GM12878 (cell line): ENCODE results near the gene YBX1. TPM values are rescaled to one million over a fixed set of nuclear protein-coding genes. Genes with fewer than 3 reads are reported as not detected.
A peak's percentile ranks its signal among the peaks of the same experiment; 100 is the strongest.

Experiments
- BHLHE40 ChIP-seq, 2 experiments: fragments of 450-650 bp in 1 of 2; IDR thresholded peaks; 2 replicates each; pipeline ENCODE4 v1.6.1; 2011 to 2017; ENCODE audit warnings: low read depth in 2 of 2, borderline replicate concordance in 1 of 2, improper control_type of control experiment in 1 of 2, low read length in 1 of 2, mild to moderate bottlenecking in 1 of 2
- CREM ChIP-seq: IDR thresholded peaks from 2 replicates; pipeline ENCODE4 v1.6.1; 2014; ENCODE audit warnings: antibody characterized with exemption, low read depth
- DPF2 ChIP-seq: fragments of 450-650 bp; IDR thresholded peaks from 2 replicates; pipeline ENCODE4 v1.6.1; 2017; ENCODE audit warnings: mild to moderate bottlenecking
- E2F4 ChIP-seq: IDR thresholded peaks from 2 replicates; pipeline ENCODE4 v1.6.1; 2012; ENCODE audit warnings: low read depth, low read length, improper control_type of control experiment
- GATAD2B ChIP-seq: fragments of 450-650 bp; conservative IDR thresholded peaks from 2 replicates; pipeline ENCODE4 v1.6.1; 2017; ENCODE audit warnings: low read depth, mild to moderate bottlenecking, moderate library complexity
- HSF1 ChIP-seq: fragments of 150-350 bp; IDR thresholded peaks from 2 replicates; pipeline ENCODE4 v1.6.1; 2014; ENCODE audit warnings: mild to moderate bottlenecking, low read depth, low read length
- KDM1A ChIP-seq: fragments of 200-600 bp; sonication (generic); IDR thresholded peaks from 2 replicates; pipeline ENCODE4 v1.6.1; 2016; ENCODE audit warnings: borderline replicate concordance
- NFIC ChIP-seq: IDR thresholded peaks from 2 replicates; pipeline ENCODE4 v1.6.1; 2012; ENCODE audit warnings: low read depth, mild to moderate bottlenecking, inconsistent platforms, low read length, moderate library complexity
- NFXL1 ChIP-seq: fragments of 450-650 bp; IDR thresholded peaks from 2 replicates; pipeline ENCODE4 v1.6.1; 2017; ENCODE audit warnings: antibody characterized with exemption, mild to moderate bottlenecking, borderline replicate concordance
- NR2C2 ChIP-seq: IDR thresholded peaks from 2 replicates; pipeline ENCODE4 v1.6.1; 2011; ENCODE audit warnings: borderline replicate concordance, low read depth; ENCODE audit not compliant: control insufficient read depth, insufficient read length
- NR2F1 ChIP-seq: fragments of 450-650 bp; conservative IDR thresholded peaks from 2 replicates; pipeline ENCODE4 v1.6.1; 2017; ENCODE audit warnings: mild to moderate bottlenecking
- PBX3 ChIP-seq: IDR thresholded peaks from 2 replicates; pipeline ENCODE4 v1.6.1; 2011; ENCODE audit warnings: mild to moderate bottlenecking, low read depth, low read length, moderate library complexity; ENCODE audit not compliant: insufficient replicate concordance
- POU2F2 ChIP-seq: IDR thresholded peaks from 3 replicates; pipeline ENCODE4 v1.6.1; 2011; ENCODE audit warnings: low read depth, mild to moderate bottlenecking, low read length, borderline replicate concordance
- RB1 ChIP-seq: fragments of 450-650 bp; formaldehyde crosslinking; IDR thresholded peaks from 2 replicates; pipeline ENCODE4 v1.6.1; 2017; ENCODE audit warnings: mild to moderate bottlenecking, borderline replicate concordance
- RBBP5 ChIP-seq: fragments of 200-600 bp; sonication (generic); conservative IDR thresholded peaks from 2 replicates; pipeline ENCODE4 v1.6.1; 2016
- RFX5 ChIP-seq: IDR thresholded peaks from 2 replicates; pipeline ENCODE4 v1.6.1; 2011; ENCODE audit warnings: low read depth, low read length, improper control_type of control experiment
- SIX5 ChIP-seq: IDR thresholded peaks from 2 replicates; pipeline ENCODE4 v1.6.1; 2011; ENCODE audit warnings: mild to moderate bottlenecking, low read depth, low read length, moderate library complexity; ENCODE audit not compliant: severe bottlenecking
- SMARCA5 ChIP-seq: fragments of 450-650 bp; IDR thresholded peaks from 2 replicates; pipeline ENCODE4 v1.6.1; 2017; ENCODE audit warnings: mild to moderate bottlenecking
- SP1 ChIP-seq: IDR thresholded peaks from one replicate; pipeline ENCODE4 v1.6.1; 2011; ENCODE audit warnings: low read depth, low read length
- SREBF1 ChIP-seq: IDR thresholded peaks from 2 replicates; pipeline ENCODE4 v1.6.1; 2012; ENCODE audit warnings: mild to moderate bottlenecking, low read length
- TAF1 ChIP-seq: IDR thresholded peaks from 2 replicates; pipeline ENCODE4 v1.6.1; 2011; ENCODE audit warnings: mild to moderate bottlenecking, low read depth, low read length, borderline replicate concordance
- polyA plus RNA-seq, 11 experiments: library from polyadenylated mRNA; depleted of rRNA in 4 of 11; unstranded in 6 of 11; stranded (reverse) in 5 of 11; fragments of >200 nt; fragmentation: Nextera tagmentation in 4 of 11; fragmentation: Illumina TruSeq in 1 of 11; extraction: Ambion mirVana in 4 of 11; extraction: Trizol in 1 of 11; gene quantifications; 1 replicate in 1 of 11; 2 replicates in 10 of 11; pipeline versions ENCODE4 v1.2.1 to v1.2.3, GENCODE V29; 2011 to 2016; ENCODE audit warnings: inconsistent platforms in 2 of 11, missing spikeins in 2 of 11, low read depth in 1 of 11
- total RNA-seq, 4 experiments: library from RNA; depleted of rRNA in 3 of 4; stranded (reverse); fragments of >200 nt in 3 of 4; fragmentation: Illumina TruSeq in 1 of 4; extraction: Trizol in 1 of 4; gene quantifications; 2 replicates each; pipeline versions ENCODE4 v1.2.1 to v1.2.3, GENCODE V29; 2013 to 2021
- TF ChIP-seq, protein P1 (sequence below): IDR thresholded peaks from 2 replicates; pipeline ENCODE4 v1.6.1; 2011; ENCODE audit warnings: low read depth, low read length, improper control_type of control experiment, borderline replicate concordance
- TF ChIP-seq, protein P2 (sequence below): IDR thresholded peaks from 2 replicates; pipeline ENCODE4 v1.6.1; 2011; ENCODE audit warnings: borderline replicate concordance, low read depth, mild to moderate bottlenecking, moderate library complexity, mixed read lengths, low read length; ENCODE audit not compliant: insufficient read depth; ENCODE audit errors: extremely low read length

Gene YBX1
- total and polyA plus RNA-seq, 10 of the 15 experiments (the other 5 are each of a cell fraction or from before 2014, with no cell fraction given) = 355 to 1,353 (median 858) TPM

DNA sequence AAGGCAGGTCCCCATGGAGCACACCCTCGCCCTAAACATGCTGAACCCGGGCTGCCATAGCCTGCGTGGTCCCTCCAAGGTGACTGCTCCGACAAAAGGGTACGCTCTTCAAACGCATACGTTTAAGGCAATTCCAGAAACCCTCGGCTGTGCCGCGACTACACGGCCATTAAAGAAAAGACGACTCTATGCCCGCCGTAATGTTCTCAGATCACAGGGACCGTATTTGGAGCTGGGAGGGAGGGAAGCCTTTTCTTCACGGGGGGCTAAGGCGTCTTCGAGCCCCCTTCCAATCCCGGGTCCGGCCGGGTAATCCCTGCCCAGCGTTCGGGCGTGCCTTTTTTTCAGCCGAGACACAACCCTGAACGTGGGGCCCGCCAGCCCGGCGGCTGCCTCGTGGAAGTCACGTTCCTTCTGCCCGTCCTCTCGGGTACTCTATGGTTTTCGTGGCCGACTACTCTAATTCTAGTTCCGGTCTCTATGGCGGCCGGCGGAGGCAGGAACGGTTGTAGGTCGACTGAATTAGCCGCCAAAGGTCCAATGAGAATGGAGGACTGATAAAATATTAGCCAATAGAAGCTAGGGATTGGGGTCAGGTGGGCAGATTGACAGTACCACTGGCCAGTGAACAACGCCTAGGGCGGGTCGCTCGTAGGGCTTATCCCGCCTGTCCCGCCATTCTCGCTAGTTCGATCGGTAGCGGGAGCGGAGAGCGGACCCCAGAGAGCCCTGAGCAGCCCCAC lies at the start of gene YBX1 (continued):
- TF ChIP-seq PBX3 = peak; percentile 96
- TF ChIP-seq, protein P1, sequence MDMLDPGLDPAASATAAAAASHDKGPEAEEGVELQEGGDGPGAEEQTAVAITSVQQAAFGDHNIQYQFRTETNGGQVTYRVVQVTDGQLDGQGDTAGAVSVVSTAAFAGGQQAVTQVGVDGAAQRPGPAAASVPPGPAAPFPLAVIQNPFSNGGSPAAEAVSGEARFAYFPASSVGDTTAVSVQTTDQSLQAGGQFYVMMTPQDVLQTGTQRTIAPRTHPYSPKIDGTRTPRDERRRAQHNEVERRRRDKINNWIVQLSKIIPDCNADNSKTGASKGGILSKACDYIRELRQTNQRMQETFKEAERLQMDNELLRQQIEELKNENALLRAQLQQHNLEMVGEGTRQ = peak; percentile 97
- peak; percentile 61; the same call in 1 of the 3 replicates for TF ChIP-seq POU2F2
- peak; percentile 72; the same call in 1 of the 2 replicates for TF ChIP-seq TAF1
- no peak for TF ChIP-seq NR2C2
- TF ChIP-seq NFIC = peak; percentile 40; the same call in 1 of the 2 replicates
- TF ChIP-seq NFXL1 = no peak
- no peak for TF ChIP-seq RBBP5
- no peak; the same call in 1 of the 2 replicates for TF ChIP-seq CREM
- no peak for TF ChIP-seq HSF1
- peak; percentile 97 for TF ChIP-seq SP1
- TF ChIP-seq RFX5 = 0 out of 2 replicates have a peak, but pooled peaks have one; percentile 16
- TF ChIP-seq GATAD2B = no peak
- peak; percentile 92 for TF ChIP-seq DPF2
- no peak for TF ChIP-seq E2F4
- no peak for TF ChIP-seq SIX5
- TF ChIP-seq BHLHE40 (IDR thresholded peaks at IDR 0.05; ENCODE audit: borderline replicate concordance in 1 of 2, low read depth in 2 of 2, low read length in 1 of 2) = peak; percentile 98
- no peak for TF ChIP-seq KDM1A
- TF ChIP-seq RB1 = no peak
- no peak for TF ChIP-seq NR2F1
- no peak for TF ChIP-seq SMARCA5
- TF ChIP-seq SREBF1 = 0 out of 2 replicates have a peak, but pooled peaks have one; percentile 21
- TF ChIP-seq, protein P2, sequence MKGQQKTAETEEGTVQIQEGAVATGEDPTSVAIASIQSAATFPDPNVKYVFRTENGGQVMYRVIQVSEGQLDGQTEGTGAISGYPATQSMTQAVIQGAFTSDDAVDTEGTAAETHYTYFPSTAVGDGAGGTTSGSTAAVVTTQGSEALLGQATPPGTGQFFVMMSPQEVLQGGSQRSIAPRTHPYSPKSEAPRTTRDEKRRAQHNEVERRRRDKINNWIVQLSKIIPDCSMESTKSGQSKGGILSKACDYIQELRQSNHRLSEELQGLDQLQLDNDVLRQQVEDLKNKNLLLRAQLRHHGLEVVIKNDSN = peak; percentile 92
